Endometrial microvascular endothelial cells (primary cell): ENCODE results near the gene CAMK2B. TPM values are rescaled to one million over a fixed set of nuclear protein-coding genes. Genes with fewer than 3 reads are reported as not detected.

ENCODE experiments used
- in situ Hi-C: cut with HindIII; loops from 2 replicates; pipeline ENCODE4 v1.10.0; 2017; ENCODE audit warnings: low sequenced_read_pairs, low pct_unique_long_range_greater_than_20kb; ENCODE audit errors: inconsistent ontology term
- total RNA-seq: library from RNA; depleted of rRNA; stranded (reverse); fragments of >200 nt; gene quantifications from one replicate; pipeline ENCODE4 v1.2.3, GENCODE V29; 2015; ENCODE audit errors: inconsistent ontology term

Gene CAMK2B
- total RNA-seq, 1 donor from 2014 or later: not detected

DNA sequence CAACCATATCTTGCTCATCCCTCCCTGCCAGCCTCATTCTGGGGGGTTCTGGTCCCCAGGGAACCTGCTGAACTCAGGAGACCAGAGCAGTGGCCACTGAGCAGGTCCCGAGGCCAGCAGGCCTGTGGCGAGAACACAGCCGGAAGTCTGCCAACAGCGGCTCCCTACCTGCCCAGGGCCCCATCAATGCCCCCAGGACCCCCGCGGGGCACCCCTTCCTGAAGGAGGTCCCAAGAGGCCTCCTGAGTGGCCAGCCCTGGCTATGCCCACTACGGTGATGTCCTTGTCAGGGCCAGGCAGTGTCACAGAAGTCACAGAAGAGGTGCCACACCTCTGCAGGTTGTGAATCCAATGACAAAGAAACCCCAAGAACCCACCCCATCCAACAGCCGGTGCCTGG, 58.9 kb downstream of the CAMK2B start:
- in situ Hi-C loops: no loop called here

DNA sequence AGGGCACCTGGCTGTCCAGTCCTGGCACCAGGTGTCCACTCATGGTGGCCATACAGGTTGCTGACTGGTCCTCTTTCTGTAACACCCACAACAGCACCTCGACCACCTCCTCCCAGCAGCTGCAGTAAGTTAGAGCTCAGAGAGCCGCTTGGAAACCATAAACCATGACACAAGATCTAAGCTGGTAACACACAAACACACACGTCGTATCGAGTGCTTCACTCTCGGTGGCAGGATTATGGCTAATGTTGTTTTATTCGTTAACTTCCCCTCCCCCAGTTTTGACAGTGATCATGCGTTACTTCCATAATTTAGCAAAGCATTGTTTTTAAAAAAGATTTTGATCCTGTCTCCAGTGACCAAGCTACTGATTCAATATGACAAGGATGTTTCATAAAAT, 59.7 kb downstream of the CAMK2B start:
- in situ Hi-C loops: no loop called here

DNA sequence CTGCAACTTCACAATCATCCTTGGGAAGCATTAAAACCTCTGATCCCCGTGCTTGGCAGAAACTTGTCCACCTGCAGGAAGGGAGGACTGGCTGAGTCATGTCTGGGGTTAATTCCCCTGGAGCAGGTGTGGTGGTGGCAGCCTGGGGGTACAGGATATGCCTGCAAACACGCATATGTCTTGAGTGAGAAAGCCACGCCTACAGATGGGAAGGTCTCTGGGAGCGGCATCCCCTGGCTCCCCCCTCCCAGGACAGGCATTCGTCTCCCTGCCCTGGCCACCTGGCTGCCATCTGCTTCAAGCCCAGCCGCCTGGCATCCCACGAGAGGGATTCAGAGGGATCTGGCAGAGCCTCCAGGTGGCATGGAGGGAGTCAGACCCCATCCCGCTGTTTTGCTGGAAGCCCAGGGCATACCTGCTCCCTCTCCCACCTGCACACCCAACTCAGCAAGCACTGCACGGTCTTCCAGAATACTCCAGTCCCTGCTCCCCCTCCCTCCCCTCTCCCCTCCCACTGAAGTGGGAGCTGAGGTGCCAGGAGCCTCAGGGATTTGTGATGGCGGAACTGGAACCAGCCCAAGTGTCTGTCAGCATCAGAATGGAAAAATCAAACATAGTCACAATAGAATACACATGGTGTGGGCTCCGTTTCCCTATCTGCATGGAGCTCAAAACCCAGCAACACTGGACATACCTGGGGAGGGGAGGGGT, 61.0 kb downstream of the CAMK2B start:
- in situ Hi-C loops: no loop called here

DNA sequence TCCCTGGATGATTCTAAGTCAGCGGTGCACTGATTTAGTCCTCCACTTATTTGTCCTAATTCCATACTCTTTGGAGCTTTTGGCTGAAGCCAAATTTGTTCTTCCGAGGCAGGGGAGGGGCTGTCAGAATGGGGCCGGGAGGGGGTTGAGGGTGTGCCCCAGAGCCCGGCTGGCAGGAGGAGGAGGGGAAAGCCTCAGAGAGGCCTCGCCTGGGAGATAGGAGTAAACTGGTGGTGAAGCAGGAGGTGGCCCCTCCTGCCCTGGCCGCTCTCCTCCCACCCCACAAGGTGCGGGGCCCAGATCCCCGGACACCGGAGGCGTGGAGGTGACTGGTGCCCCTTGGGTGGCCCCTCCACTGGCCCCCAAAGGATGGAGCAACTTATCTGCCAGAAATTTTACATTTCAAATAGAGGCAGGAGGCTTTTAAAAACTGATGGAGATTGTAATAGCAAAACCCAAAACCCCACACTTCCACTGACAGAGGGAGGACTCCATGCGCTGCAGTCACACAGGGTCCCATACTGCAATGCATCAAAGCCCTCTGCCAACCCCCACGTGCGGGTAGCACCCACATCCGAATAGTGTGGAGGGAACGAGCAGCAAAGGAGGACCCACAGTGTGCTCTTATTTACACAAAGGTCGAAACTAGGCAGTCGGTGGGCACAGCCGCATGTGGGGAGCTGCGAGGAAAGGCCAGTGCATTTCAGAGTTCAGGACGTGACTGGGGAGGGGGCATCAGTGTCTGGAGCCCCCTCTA, 61.9 kb downstream of the CAMK2B start:
- in situ Hi-C loops: no loop called here

DNA sequence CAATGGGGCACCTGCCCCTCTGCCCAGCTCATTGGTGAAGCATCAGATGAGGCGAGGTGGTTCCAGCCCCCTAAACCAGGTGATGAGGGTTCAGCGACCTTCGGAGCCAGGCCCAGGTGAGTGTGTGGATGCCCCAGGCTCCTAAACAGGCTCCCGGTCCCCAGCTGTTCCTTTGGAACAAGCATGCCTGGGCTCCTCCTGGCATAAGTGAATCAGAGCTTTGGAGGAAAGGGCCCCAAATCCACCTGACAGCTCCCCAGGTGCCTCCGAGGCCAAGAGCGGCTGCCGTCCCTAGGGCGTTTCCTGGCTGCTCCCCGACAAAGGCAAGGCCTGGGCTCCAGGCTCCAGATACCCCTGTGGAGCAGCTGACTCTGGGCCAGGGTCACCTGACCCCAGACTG, 63.4 kb downstream of the CAMK2B start:
- in situ Hi-C loops: no loop called here

DNA sequence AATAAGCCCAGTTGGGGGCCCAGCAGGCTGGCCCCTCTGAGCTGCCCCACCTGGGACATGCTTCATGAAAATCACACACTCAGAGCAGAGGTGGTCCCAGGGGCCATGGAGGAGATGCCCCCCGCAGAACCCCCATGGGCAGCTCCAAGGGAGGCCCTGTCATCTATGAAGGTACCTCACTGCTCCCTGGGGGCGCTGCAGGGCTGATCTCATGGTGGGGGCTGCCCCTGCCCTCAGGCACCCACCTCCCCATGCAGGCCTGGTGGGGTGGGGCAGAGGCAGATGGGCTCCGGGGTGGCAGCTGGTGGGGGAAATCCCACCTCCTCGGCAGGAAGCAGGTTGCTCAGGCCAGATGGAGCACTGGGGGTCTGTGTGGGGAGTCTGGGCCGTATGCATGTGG, 64.2 kb downstream of the CAMK2B start:
- in situ Hi-C loops: no loop called here

DNA sequence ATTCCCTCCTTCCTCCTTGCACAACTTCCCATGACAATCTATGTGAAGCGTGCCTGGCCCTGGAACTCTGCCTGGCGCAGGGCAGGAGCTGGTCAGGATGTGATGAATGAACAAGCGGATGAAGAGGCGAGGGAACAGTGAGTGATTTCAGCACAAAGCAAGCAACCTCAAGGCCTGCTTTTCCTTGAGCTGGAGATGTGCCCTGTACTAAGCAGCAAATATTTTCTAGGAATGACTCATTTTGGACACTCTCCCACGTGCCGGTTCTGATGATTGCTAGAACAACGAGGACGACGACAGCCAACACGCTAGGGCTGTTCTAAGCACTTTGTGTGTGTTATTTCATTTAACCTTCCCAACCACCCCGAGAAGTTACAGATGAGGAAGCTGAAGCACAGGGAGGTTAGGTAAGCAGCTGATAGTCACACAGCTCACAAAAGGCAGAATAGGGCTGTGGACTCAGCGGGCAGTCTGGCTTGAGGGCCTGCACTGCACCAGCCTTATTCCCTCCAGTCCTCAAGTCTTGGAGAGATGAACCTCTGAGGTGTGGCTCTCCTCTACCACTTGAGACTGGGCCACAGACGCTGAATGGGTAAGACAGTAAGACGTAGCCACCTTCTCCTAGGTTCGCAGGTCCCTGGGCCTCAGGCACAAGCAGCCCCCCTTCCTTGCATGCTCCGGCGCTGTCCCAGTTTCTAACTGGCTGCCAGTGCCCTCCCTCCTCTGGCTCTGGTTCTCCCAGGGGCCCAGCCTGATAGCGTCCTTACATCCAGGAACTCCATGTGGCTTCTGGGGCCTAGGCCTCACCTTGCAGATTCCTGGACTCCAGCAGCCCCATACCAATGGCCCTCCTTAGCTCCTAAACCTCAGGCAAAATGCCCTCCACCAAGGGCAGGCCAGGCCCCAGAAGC, 65.6 kb downstream of the CAMK2B start:
- in situ Hi-C loops: no loop called here

DNA sequence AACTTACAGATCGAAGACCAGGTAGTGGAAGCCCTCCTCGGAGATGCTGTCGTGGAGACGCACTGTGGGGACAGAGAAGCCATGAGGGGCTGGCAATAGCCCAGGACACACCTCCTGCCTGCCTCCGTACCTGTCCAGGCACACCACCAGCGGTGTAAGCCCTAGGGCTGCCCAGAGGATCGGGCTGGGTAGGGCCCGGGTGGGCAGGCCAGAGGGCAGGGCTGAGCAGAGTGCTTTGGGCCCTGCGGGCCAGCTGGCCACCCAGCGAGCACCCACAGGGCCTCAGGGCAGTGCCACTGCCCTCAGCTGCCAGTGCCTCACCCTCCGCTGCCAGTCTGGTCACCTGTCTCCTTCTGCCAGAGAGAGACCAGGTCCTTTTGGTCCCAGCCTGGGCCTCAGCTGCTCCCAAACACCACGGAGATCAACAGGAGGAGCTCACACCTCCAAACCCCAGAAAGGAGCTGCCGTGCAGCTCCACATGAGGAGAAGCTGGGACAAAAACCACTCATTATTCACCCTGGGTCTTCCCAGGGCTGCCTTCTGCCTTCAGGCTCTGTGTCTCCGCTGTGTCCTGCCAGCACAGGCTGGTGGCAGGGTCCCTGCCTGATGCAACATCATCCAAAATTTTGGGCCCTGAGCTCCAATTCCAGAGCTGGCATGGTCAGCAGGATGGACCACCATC, 66.4 kb downstream of the CAMK2B start:
- in situ Hi-C loops: no loop called here

DNA sequence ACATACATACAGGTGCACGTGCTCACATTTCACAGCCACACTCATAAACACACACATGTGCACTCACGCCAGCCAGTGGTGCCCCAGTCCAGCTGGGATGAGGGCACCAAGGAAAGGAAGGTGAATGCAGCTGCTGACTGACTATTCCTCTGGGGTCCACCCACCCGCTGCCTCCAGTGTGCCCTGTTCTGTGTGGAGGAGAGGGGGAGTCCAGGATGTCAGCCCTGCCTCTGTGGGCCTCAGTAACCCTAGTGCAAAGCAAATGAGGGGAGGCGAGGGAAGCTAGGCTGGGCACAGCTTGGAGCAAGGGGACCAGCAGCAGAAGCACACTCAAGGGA, 67.0 kb downstream of the CAMK2B start:
- in situ Hi-C loops: no loop called here

DNA sequence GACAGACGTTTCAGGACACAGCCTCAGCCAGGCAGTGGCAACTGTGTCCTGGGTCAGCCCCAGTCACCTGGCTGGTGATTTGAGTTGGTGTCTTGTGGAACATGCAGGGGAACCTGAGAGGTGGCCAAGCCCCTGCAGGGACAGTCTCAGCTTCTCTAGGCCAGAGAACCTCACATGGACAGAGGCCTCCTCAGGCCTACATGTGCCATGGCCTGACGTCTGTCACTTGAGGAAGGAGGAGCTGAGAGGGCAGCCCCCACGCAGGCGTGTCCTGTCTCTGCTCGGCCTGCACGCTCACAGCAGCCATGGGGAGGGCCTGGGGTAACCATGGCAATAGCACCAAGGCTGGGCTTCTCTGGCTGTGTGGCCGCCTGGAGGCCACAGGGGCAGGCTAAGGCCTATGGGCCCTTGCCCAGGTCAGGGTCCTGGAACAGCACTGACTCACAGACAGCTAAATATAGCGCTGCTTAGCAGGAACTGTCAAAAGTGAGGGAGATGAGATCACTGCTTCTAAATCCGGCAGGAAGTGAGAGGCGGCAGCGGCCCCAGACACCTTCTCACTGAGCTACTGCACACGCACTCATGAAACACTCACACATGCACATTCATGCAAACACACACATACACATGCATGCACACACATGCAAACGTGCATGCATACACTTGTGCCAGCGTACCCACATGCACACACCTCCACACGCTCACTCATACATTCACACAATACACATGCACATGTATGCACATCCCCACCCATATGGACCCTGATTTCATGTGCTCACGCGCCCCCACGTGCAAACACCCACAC, 67.6 kb downstream of the CAMK2B start:
- in situ Hi-C loops: no loop called here

DNA sequence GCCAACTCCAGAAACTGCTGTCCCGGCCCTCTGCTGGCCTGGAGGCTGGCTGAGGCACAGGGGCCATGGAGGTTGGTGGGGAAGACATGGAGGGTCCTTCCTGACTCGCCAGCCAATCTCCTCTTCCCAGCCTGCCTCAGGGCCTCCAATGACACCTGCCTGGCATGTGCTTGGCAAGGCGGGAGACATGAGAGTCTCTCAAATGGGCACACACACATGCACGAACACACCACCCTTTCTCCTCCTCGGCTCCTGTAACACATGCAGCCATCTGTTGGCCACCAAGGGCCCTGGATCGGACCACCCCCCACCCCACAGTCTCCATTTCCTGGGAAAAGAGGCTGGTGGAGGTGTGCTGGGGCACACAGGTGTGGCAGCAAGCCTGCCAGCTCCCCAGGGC, 68.2 kb downstream of the CAMK2B start:
- in situ Hi-C loops: no loop called here

DNA sequence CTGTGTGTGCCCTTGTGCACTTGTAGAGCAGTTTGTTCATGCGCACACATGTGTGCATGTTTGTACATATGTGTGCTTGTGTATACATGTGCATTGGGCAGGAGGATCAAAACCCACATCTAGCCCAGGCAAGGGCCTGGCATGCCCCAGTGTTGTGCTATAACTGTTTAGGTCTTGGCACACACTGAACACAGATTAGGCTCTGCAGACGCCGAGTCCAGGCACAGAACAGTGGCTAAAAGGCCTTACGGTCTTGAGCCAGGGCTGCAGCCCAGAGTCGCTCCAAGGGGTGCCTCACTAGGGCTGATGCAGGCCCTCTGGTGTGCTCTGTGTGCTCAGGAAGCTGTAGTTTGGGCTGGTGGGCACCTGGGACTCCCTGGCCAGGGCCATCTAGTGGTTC, 68.9 kb downstream of the CAMK2B start:
- in situ Hi-C loops: no loop called here

DNA sequence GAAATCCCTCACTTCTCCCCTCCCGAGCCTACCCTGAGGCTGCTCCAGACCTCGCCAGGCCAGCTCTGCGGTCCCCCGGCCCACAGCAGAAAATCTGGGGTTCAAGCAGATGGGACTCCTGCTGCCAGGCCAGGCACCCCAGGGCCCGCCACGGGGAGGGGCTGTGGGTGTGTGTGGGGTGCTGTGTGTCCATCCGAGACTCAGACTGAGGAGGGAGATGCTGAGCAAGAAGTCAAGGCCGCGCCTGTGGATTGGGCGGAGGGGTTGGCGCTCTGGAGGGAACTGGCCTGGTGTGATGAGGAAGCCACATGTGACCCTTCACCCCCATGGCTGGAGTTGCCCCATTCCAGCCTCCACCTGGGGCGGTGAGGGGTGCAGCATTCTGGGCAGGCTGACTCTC, 73.5 kb downstream of the CAMK2B start:
- in situ Hi-C loops: no loop called here

DNA sequence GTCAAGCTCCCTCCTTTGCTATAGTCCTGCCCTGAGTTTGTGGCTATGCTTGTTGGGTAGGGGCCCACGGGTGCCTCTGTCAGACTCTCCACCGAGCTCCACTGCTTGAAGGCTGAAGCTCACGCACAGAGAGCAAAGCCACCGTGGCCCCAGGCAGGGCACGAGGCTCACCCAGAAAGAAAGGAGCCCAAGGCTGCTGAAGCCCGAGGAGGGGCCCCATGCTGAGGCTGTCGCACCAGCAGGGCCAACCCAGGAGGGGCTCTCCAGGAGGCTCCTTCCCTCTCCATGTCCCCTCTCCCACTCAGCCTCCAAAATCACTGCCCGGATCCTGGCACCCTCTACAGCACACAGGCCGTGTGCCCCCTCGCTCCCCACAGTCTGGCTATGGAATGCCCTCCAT, 74.1 kb downstream of the CAMK2B start:
- in situ Hi-C loops: no loop called here

DNA sequence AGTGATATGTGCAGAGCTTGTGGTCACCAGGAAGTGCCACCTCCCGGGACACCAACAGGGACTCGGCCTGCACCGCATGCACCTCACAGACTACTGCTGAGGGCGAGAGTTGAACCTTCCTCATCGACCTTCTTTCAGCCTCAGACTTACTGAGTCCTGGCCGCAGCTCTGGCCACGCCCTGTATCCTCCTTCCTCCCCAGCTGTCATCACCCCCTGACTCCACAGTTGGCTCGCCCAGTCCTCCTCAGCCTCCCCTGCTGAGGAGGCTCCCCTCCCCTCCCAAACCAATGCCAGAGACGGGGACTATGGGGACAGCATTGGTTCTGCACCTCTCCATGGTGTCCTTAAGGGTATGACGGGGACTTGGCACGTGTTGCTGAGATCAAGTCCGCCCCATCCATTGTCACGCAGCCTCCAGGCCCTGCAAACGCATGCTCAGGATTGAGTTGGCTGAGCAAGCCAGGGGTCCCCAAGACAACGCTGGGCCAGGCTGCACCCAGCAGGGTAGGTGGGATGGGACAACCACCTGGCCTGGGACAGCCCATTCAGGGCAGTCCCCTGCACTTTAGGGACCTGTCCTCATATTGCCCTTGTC, 75.7 kb downstream of the CAMK2B start:
- in situ Hi-C loops: no loop called here

DNA sequence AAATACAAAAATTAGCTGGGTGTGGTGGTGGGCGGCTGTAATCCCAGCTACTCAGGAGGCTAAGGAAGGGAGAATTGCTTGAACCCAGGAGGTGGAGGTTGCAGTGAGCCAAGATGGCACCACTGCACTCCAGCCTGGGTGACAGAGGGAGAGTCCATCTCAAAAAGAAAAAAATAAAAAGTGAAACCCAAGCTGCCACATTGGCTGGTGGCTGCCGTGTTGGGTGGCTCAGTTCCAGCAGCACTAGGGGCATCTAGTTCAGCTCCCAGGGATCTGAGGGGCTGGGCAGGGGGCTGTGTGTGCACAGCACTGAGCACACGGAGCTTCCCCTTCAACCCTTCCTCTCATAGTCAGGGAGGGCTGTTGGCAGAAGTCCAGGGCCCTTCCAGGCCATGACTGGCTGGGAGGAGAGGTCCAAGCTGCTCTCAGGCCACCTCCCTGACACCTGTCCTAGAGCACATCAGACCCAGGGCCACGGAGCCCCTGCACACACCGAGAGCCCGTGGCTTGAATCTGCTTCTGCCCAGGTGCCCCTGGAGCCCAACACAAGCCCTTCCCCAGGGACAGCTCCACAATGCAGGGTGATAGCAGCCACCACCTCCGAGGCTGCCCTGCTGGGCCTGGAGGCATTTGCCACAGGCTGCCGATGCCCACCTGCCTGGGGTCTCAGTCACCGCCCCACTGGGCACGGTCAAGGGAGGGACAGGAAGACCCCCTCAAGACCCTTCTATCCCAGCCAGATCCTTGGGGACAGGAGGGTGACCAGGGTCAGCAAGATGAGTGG, 77.3 kb downstream of the CAMK2B start:
- in situ Hi-C loops: no loop called here

DNA sequence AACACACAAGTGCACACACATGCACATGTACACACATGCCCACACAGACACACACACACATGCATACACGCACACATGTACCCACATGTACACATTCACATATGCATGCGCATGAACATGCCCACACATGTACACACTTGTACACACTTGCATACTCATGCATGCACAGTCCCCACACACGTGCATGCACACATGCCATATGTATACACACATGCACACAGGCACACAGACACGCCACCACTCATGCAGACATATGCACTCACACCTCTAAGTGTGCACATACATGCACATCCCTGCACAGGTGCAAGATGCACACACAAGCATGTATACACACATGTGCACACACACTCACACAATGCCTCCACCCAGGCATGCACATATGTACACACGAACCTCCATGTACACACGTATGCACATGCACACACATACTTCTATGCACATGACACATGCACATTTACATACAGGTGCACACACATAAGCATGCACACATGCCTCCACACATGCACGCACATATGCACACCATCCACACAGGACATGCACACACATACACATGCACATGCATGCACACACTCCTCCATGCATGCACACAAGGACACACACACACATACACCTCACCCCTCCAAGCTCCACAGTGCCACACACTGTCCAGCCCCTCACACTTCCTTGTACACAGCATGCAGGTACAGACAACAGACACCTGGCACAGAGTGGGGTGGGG, 78.8 kb downstream of the CAMK2B start:
- in situ Hi-C loops: no loop called here
